ENCODE results near the gene ARMC7. TPM values are rescaled to one million over a fixed set of nuclear protein-coding genes. Genes with fewer than 3 reads are reported as not detected.

The ARMC7 gene
- total RNA-seq, 1 donor from 2014 or later = 12.0 TPM

- Mint-ChIP-seq H3K4me3 (peak overlapping the region; percentile 27), H3K27me3 (ENCODE audit: low read depth) (no peaks in the 10 kb centered on the region), H3K36me3 (peaks cover 11% of the 10 kb centered on the region), H3K9me3 (no peaks in the 10 kb centered on the region), H3K27ac (peak overlapping the region; percentile 26), H3K4me1 (peaks cover 11% of the 10 kb centered on the region)
- no peak for TF ChIP-seq CTCF (IDR thresholded peaks at IDR 0.05; ENCODE audit: unreplicated experiment)
- DNase-seq (ENCODE audit: low spot score in 2 of 2, unreplicated experiment in 2 of 2) = no peak
Measured at GRCh38 chr17:75114552-75115314, 5.0 kb downstream of the ARMC7 start.

GRCh38 chr17:75115555-75115954, 5.8 kb downstream of the ARMC7 start:
- H3K27ac Mint-ChIP-seq = no peak overlapping the region
- no peak for TF ChIP-seq CTCF (IDR thresholded peaks at IDR 0.05; ENCODE audit: unreplicated experiment)

GRCh38 chr17:75116737-75117136, 7.0 kb downstream of the ARMC7 start:
- Mint-ChIP-seq H3K27ac (no peak overlapping the region), H3K4me1 (peaks cover 7% of the 10 kb centered on the region), H3K27me3 (ENCODE audit: low read depth) (no peaks in the 10 kb centered on the region), H3K4me3 (no peak overlapping the region), H3K36me3 (peaks cover 19% of the 10 kb centered on the region), H3K9me3 (no peaks in the 10 kb centered on the region)
- no peak for TF ChIP-seq CTCF (IDR thresholded peaks at IDR 0.05; ENCODE audit: unreplicated experiment)
- DNase-seq (ENCODE audit: low spot score in 2 of 2, unreplicated experiment in 2 of 2) = no peak

More at GRCh38 chr17:75115555-75115954, 5.8 kb downstream of the ARMC7 start:
- H3K36me3 Mint-ChIP-seq = peaks cover 14% of the 10 kb centered on the region
- H3K27me3 Mint-ChIP-seq (ENCODE audit: low read depth) = no peaks in the 10 kb centered on the region
- no peak for DNase-seq (ENCODE audit: low spot score in 2 of 2, unreplicated experiment in 2 of 2)
- no peaks in the 10 kb centered on the region for H3K9me3 Mint-ChIP-seq
- peaks cover 8% of the 10 kb centered on the region for H3K4me1 Mint-ChIP-seq
- H3K4me3 Mint-ChIP-seq = no peak overlapping the region

GRCh38 chr17:75118307-75118706, 8.5 kb downstream of the ARMC7 start:
- peaks cover 13% of the 10 kb centered on the region for H3K36me3 Mint-ChIP-seq
- no peak overlapping the region for H3K27ac Mint-ChIP-seq
- no peaks in the 10 kb centered on the region for H3K9me3 Mint-ChIP-seq
- no peak overlapping the region for H3K4me3 Mint-ChIP-seq
- TF ChIP-seq CTCF (IDR thresholded peaks at IDR 0.05; ENCODE audit: unreplicated experiment) = no peak
- no peak for DNase-seq (ENCODE audit: low spot score in 2 of 2, unreplicated experiment in 2 of 2)
- H3K4me1 Mint-ChIP-seq = peaks cover 7% of the 10 kb centered on the region
- H3K27me3 Mint-ChIP-seq (ENCODE audit: low read depth) = no peaks in the 10 kb centered on the region

- H3K27me3 Mint-ChIP-seq (ENCODE audit: low read depth) = no peaks in the 10 kb centered on the region
Measured at GRCh38 chr17:75124041-75124818, 14.5 kb downstream of the ARMC7 start.

More at GRCh38 chr17:75124041-75124818, 14.5 kb downstream of the ARMC7 start:
- Mint-ChIP-seq H3K27ac (no peak overlapping the region), H3K4me1 (no peaks in the 10 kb centered on the region), H3K36me3 (peaks cover 9% of the 10 kb centered on the region), H3K9me3 (no peaks in the 10 kb centered on the region), H3K4me3 (no peak overlapping the region)
- DNase-seq (ENCODE audit: low spot score in 2 of 2, unreplicated experiment in 2 of 2) = no peak
- TF ChIP-seq CTCF (IDR thresholded peaks at IDR 0.05; ENCODE audit: unreplicated experiment) = no peak

Measured in mesothelial cell of epicardium (in vitro differentiated cells).